Stimulated activated naive B cell treated with anti-CD40 and anti-IgM and Interleukin-4, amounts not matched to agents 10 μg/mL and 1 μg/mL and 100 μg/mL, for 72 hours (primary cell): Measurements from ENCODE around the gene ITGB2.
"Not testable (repeated sequence)": the region's sequence is repeated elsewhere in the genome, so short reads cannot be mapped to it uniquely, and the experiment has no call there.

Experiments used
- ATAC-seq, 2 donors: fragments of 150-1000 bp; cut with Tn5 transposase; replicated peaks; 2 replicates each; pipeline ENCODE4 v1.10.0; 2021; ENCODE audit warnings: moderate library complexity in 1 of 2
- DNase-seq: peaks from one replicate; pipeline ENCODE4 v3.0.0; 2021
- H3K27ac Mint-ChIP-seq: one replicate; pipeline ENCODE4 v1.8.0; 2022; ENCODE audit warnings: mild to moderate bottlenecking, mixed read lengths
- H3K27me3 Mint-ChIP-seq, 2 donors: one replicate each; pipeline ENCODE4 v1.8.0; 2022; ENCODE audit warnings: mixed read lengths in 2 of 2
- H3K36me3 Mint-ChIP-seq, 2 donors: one replicate each; pipeline ENCODE4 v1.8.0; 2022; ENCODE audit warnings: mixed read lengths in 2 of 2, mild to moderate bottlenecking in 1 of 2
- H3K4me1 Mint-ChIP-seq, 2 donors: one replicate each; pipeline ENCODE4 v1.8.0; 2022; ENCODE audit warnings: mixed read lengths in 2 of 2, mild to moderate bottlenecking in 1 of 2
- H3K4me3 Mint-ChIP-seq, 2 donors: one replicate each; pipeline ENCODE4 v1.8.0; 2022; ENCODE audit warnings: mild to moderate bottlenecking in 2 of 2, mixed read lengths in 2 of 2, moderate library complexity in 1 of 2
- H3K9me3 Mint-ChIP-seq, 2 donors: one replicate each; pipeline ENCODE4 v1.8.0; 2022; ENCODE audit warnings: mixed read lengths in 2 of 2, mild to moderate bottlenecking in 1 of 2

Gene ITGB2

DNA sequence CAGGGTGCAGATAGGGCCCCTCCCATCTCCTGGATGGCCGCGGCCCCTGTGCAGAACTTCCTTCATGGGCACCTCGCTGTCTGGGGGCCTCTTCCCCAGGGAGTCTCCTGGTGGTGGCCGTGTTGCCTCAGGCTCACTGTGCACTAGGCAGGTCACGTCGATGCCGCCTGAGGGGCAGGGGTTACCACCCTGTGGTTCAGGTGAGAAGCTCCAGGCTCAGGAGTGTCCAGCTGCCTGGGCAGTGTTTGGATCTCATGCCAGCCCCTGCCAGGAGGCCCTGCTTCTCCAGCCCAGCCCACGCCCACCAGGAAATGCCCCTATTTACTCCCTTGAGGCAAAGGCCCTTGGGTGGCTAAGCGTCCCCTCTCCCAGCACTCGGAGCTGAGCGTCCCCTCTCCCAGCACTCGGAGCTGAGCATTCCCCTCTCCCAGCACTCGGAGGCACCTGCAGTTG is 2.1 kb downstream of the ITGB2 start:
- Mint-ChIP-seq H3K27ac (peak overlapping the region; percentile 75), H3K36me3 (peaks cover 17 to 48% of the 10 kb centered on the region in 2 donors), H3K4me1 (peaks cover 56 to 97% of the 10 kb centered on the region in 2 donors), H3K9me3 (no peaks in the 10 kb centered on the region), H3K4me3 (peak overlapping the region; percentile 65 to 88), H3K27me3 (no peaks in the 10 kb centered on the region)
- ATAC-seq (no peak), DNase-seq (no peak)

DNA sequence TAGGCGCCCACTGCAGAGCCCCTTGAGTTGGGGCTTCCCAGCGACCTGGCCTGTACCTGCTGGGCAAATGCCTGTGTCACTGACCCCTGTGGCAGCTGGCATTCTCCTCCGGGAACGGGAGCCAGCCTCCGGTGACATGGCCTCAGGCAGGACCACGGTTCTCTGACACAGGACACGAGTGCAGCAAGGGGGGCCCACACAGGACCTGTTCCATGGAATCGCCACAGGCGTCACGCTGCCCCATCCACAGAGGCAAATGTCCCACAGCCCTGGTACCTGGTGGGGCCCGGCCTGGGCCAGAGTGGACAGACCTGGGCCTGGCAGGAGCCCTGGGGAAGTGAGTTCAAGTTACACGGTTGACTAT is 2.6 kb downstream of the ITGB2 start:
- ATAC-seq: no peak
- no peaks in the 10 kb centered on the region for H3K9me3 Mint-ChIP-seq
- peak overlapping the region; percentile 20 to 65 for H3K4me3 Mint-ChIP-seq
- peaks cover 60 to 97% of the 10 kb centered on the region in 2 donors for H3K4me1 Mint-ChIP-seq
- DNase-seq: no peak
- H3K27me3 Mint-ChIP-seq: no peaks in the 10 kb centered on the region
- H3K27ac Mint-ChIP-seq: peak overlapping the region; percentile 91
- peaks cover 17 to 48% of the 10 kb centered on the region in 2 donors for H3K36me3 Mint-ChIP-seq

DNA sequence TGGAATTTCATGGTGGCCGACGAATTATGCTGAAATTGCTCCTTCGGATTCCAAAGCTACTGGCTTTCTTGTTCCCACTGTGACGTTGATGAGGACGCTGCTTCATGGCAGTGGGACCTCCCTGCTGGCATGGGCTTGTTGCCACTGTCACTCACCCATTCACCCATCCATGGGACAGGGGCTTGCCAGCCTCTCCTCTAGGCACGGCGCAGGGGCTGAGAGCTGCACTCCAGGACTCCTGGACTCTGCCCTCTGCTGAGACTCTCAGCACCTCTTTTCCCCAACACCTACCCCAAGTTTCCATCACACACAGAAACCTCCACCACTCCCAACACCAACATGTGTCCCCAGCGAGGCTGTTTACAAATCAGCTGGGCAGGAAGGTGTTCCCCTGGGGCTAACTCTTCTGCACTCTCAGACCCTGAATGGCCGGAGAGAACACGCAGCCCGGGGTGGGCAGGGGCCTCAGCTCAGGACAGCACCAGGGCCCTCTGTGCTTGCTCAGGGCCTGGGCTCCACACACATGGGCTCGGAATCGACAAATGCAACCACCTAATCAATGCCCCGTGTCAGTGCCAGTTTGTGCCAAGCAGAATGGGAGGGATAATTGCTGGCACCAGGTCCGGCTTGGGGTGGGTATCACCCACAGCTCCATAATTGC is 3.1 kb downstream of the ITGB2 start:
- ATAC-seq: no peak
- Mint-ChIP-seq H3K9me3 (no peaks in the 10 kb centered on the region), H3K4me3 (peak overlapping the region; percentile 20 to 75), H3K4me1 (peaks cover 58 to 95% of the 10 kb centered on the region in 2 donors), H3K27me3 (no peaks in the 10 kb centered on the region), H3K36me3 (peaks cover 17 to 45% of the 10 kb centered on the region in 2 donors), H3K27ac (peak overlapping the region; percentile 91)
- no peak for DNase-seq

DNA sequence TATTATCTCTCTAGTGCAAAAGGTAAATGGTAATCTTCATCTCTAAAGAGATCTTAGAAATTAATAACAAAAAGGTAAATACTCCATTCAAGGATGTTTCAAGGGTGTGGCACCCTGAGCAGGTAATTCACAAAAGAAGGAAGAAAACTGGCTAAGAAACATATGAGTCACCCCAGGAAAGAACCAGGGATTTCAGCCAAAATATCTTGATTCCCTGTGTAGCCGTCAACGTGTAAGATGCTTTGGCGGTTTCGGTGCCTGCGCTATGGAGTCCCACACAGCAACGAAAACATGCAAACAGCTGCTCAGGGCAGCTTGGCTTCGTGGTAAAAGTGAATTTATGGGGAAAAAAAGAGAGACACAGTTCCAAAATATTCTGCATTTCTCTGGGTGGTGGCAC is 3.7 kb downstream of the ITGB2 start:
- H3K27ac Mint-ChIP-seq: no peak overlapping the region
- ATAC-seq: no peak
- peaks cover 61 to 95% of the 10 kb centered on the region in 2 donors for H3K4me1 Mint-ChIP-seq
- H3K27me3 Mint-ChIP-seq: no peaks in the 10 kb centered on the region
- H3K4me3 Mint-ChIP-seq: no peak overlapping the region
- H3K36me3 Mint-ChIP-seq: peaks cover 17 to 45% of the 10 kb centered on the region in 2 donors
- no peak for DNase-seq
- no peaks in the 10 kb centered on the region for H3K9me3 Mint-ChIP-seq

DNA sequence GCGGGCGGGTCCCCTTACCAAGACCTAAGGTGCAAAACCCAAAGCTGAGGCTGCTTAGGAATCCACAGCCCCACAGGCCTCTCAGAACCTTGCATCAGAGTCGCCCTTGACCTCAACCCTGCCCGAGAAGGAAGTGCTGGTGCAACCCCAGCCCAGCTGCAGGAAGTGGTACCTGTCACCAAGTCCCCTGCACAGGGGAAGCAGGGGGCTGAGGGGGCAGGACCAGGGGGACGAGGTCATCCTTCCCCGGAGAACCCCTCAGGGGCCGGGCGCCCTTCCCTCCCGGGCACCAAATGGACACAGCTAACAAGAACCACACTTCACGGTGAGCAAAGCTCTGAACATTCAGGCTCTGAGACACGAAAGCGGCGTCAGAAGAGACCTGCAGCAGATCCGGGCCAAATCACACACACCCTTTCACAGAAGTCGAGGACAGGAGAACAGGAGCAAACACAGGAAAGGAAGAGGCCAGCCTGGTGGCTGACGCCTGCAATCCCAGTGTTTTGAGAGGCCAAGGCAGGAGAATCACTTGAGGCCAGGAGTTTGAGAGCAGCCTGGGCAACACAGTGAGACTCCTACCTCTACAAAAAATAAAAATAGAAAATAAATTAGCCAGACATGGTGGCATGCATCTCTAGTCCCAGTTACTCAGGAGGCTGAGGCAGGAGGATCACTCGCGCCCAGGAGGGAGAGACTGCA is 6.4 kb downstream of the ITGB2 start:
- Mint-ChIP-seq H3K4me1 (peaks cover 67 to 98% of the 10 kb centered on the region in 2 donors), H3K36me3 (peaks cover 28 to 44% of the 10 kb centered on the region in 2 donors), H3K4me3 (peak overlapping the region; percentile 76 to 83), H3K9me3 (no peaks in the 10 kb centered on the region), H3K27ac (peak overlapping the region; percentile 97), H3K27me3 (no peaks in the 10 kb centered on the region)
- ATAC-seq (peak; percentile 78 to 79), DNase-seq (no peak)

DNA sequence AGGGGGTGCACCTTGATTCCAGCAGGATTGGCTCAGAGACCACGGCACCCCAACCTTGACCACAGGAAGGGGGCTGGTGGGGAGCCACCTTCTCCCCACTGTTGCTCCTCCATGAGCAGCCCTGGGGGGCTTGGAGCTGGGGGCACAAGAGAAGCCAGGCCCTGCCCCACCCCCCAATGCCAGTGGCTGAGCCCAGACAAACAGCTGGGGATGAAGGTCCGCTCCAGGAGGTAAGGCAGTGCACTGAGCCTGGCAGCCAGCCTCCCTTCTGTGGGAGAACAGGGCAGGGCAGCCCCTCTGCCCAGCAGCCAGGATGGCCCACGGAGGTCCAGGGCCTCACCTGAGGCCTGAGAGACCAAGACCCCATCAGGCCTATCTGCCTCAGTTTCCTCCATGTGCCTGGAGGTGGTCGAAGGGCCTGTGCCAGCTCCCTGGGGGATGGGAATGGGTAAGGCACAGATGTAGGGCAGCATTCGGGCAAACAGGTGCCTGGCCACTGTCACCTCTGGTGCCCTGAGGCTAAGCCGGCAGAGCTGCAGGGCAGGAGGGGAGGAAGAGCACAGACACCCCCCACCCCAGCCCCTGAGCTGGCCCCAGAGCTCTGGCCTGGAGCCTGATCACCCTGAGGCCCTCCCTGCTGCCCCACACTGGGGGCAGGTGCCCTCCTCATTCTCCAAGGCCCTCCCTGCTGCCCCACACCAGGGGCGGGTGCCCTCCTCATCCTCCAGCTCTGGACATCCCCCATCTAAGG is 7.1 kb downstream of the ITGB2 start:
- Mint-ChIP-seq H3K27ac (peak overlapping the region; percentile 97), H3K4me1 (peaks cover 71 to 98% of the 10 kb centered on the region in 2 donors), H3K4me3 (peak overlapping the region; percentile 76 to 83), H3K36me3 (peaks cover 34 to 49% of the 10 kb centered on the region in 2 donors), H3K27me3 (no peaks in the 10 kb centered on the region), H3K9me3 (no peaks in the 10 kb centered on the region)
- ATAC-seq: no peak
- no peak for DNase-seq

DNA sequence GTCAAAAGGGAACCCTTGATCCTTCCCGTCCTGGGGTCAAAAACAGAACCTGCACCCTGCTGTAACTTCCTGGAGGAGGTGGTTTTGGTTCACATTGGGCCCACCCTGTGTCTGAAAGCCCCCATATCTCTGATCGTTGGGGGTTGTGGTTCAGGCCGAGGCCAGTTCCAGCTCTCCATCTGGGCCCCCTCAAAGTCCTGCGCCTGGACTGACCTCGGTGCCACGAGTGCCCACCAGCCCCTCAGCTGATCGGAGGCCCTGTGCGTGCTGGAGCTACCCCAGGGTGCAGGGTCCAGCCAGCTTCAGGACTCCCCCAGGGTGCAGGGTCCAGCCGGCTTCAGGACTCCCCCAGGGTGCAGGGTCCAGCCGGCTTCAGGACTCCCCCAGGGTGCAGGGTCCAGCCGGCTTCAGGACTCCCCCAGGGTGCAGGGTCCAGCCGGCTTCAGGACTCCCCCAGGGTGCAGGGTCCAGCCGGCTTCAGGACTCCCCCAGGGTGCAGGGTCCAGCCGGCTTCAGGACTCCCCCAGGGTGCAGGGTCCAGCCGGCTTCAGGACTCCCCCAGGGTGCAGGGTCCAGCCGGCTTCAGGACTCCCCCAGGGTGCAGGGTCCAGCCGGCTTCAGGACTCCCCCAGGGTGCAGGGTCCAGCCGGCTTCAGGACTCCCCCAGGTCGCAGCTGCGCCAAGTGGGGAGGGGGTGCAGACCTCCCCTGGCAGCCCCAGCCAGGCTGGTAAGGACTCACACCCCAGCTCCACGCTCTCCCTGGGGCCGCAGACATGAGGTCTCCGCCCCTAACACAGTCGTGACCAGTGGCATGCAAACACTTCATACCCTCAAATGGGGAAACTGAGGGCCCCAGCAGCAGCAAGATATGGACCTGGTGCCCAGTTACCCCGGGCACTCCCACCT is 7.9 kb downstream of the ITGB2 start:
- H3K9me3 Mint-ChIP-seq, DNase-seq, ATAC-seq, H3K27me3 Mint-ChIP-seq: not testable (repeated sequence)
- Mint-ChIP-seq H3K4me3 (peak overlapping the region; percentile 60 to 67), H3K27ac (peak overlapping the region; percentile 92), H3K4me1 (peaks cover 72 to 98% of the 10 kb centered on the region in 2 donors), H3K36me3 (peaks cover 35 to 43% of the 10 kb centered on the region in 2 donors)

DNA sequence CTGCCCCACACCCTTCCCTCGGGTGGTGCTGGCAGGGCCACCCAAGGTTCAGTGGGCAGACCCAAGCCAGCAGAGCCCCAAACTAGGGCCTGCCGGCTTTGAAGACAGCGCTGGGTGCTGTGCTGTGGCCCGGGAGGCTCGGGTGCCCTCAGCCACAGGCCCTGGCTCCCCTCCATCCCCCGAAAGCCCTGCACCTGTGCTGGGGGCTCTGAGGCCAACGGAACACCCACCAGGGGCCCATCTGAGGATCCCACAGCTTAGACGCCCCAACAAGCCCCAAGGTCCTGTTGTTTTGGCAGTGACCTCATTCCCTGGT is 8.6 kb downstream of the ITGB2 start:
- H3K27me3 Mint-ChIP-seq: no peaks in the 10 kb centered on the region
- peak overlapping the region; percentile 92 for H3K27ac Mint-ChIP-seq
- no peaks in the 10 kb centered on the region for H3K9me3 Mint-ChIP-seq
- ATAC-seq: no peak
- peak overlapping the region; percentile 60 to 67 for H3K4me3 Mint-ChIP-seq
- peaks cover 30 to 37% of the 10 kb centered on the region in 2 donors for H3K36me3 Mint-ChIP-seq
- peaks cover 72 to 98% of the 10 kb centered on the region in 2 donors for H3K4me1 Mint-ChIP-seq
- DNase-seq: no peak

DNA sequence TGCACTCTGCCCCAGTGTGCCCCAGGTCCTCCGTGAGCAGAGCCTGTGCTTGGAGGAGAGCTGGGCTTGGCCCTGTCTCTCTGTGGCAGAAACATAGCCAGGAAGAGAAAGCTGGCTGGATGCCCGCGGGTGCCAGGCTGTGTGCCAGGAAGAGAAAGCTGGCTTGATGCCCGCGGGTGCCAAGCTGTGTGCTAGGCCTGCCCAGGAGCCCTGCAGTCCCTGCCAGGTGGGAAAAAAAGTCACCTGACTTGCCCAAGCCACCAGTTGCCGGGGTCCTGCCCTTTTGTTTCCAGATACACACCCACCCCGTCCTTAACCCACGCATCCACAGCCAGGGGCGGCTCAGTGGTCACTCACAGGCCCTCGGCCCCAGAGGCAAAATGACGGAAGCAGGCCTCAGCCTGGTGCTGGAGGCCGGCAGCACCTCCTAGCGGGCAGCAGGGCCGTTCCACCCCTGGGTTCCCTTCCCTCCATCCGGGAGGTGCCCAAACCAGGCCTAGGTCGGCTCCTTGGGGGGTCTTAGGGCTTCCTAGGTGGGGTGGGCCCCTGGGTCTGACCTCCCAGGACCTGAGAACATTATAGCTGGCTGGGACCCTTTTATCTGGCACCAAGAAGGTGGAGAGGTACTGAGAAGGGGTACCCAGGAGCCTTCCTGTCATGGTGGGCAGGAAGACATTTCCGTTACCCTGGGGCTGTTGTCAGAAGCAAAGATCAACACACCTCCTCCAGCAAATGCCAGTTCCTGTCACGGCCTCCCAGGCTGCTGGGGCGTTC is 9.1 kb downstream of the ITGB2 start:
- Mint-ChIP-seq H3K9me3 (no peaks in the 10 kb centered on the region), H3K4me1 (peaks cover 71 to 94% of the 10 kb centered on the region in 2 donors), H3K27ac (peak overlapping the region; percentile 92), H3K27me3 (no peaks in the 10 kb centered on the region), H3K4me3 (peak overlapping the region; percentile 67 to 76), H3K36me3 (peaks cover 30 to 38% of the 10 kb centered on the region in 2 donors)
- ATAC-seq (peak; percentile 44 to 63), DNase-seq (no peak)

DNA sequence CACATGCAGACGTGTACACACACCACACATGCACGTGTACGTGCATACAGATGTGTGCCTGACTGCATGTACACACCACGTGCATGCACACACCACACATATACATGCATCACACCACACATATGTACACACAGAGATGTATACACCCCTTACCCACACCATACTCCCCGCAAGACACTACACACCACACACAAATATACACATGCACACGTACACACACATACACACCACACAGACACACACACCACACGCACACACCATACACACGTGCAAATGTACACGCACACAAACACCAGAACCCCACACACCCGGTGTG is 9.7 kb downstream of the ITGB2 start:
- H3K36me3 Mint-ChIP-seq: peaks cover 27 to 44% of the 10 kb centered on the region in 2 donors
- H3K9me3 Mint-ChIP-seq: no peaks in the 10 kb centered on the region
- peak overlapping the region; percentile 92 for H3K27ac Mint-ChIP-seq
- H3K4me1 Mint-ChIP-seq: peaks cover 72 to 94% of the 10 kb centered on the region in 2 donors
- no peaks in the 10 kb centered on the region for H3K27me3 Mint-ChIP-seq
- peak overlapping the region; percentile 67 to 76 for H3K4me3 Mint-ChIP-seq
- ATAC-seq: no peak
- no peak for DNase-seq

DNA sequence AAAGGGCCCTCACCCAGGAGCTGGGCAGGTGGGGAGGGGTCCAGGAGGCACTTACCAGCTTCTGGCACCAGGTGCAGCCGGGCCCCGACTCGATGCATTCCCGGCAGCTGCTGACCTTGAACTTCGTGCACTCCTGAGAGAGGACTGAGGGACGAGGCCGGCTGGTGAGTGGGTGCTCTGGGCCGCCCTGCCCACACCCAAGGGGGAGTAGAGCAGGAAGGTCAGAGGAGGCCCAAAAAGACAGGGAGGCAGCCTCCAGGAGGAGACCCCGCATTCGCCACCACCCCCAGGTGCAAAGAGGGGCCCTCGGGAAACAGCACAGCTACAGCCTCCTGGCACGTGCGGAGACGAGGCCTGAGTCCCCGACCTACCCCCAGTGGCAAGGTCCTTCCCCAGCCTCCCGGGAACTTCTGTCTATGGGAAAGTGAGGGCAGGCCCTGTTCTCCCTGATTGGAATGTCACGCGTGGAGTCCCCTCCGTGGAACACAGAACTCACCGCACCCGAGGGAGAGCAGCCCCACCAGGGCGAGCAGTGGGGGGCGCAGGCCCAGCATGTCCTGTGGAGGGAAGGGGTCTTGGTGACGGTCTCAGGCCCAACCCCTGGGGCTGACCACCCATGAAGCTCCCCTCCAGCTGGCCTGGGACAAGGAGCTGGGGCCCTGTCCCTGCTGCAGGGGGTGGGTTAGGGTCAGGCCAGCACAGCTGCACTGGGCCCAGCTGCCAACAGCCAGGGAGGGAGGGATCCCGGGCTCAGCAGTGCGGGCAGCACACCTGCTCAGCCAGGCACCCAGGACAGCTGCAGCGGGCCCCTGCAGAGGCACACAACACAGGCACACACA is 10.3 kb downstream of the ITGB2 start:
- H3K36me3 Mint-ChIP-seq: peaks cover 27 to 43% of the 10 kb centered on the region in 2 donors
- H3K27ac Mint-ChIP-seq: peak overlapping the region; percentile 59
- no peak for DNase-seq
- peaks cover 69 to 92% of the 10 kb centered on the region in 2 donors for H3K4me1 Mint-ChIP-seq
- no peak for ATAC-seq
- no peak overlapping the region for H3K4me3 Mint-ChIP-seq
- no peaks in the 10 kb centered on the region for H3K27me3 Mint-ChIP-seq
- H3K9me3 Mint-ChIP-seq: no peaks in the 10 kb centered on the region

DNA sequence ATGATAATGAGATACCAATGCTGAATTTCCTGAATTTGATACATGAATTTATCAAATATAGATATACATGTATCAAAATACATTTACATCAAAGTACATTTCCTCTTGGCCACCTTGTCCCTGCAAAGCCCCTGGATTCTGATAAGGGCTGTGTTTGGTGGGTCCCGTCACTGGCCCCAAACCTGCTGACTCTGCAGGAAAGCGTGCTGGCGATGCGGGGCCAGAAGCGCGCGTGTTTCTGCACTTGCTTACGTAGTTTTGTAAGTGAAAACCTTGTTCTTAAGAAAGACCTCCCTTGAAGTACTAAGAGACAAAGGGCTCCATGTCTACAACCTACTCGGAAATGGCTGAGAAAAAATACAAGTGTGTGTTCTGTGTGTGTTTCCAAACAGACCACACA is 11.0 kb downstream of the ITGB2 start:
- ATAC-seq: no peak
- Mint-ChIP-seq H3K27ac (no peak overlapping the region), H3K9me3 (no peaks in the 10 kb centered on the region), H3K27me3 (no peaks in the 10 kb centered on the region), H3K36me3 (peaks cover 26 to 44% of the 10 kb centered on the region in 2 donors), H3K4me1 (peaks cover 67 to 85% of the 10 kb centered on the region in 2 donors), H3K4me3 (peak overlapping the region in 1 of 2 donors; percentile 8)
- DNase-seq: no peak
